ENCODE data around the gene FRMD1.

Gene FRMD1

DNA sequence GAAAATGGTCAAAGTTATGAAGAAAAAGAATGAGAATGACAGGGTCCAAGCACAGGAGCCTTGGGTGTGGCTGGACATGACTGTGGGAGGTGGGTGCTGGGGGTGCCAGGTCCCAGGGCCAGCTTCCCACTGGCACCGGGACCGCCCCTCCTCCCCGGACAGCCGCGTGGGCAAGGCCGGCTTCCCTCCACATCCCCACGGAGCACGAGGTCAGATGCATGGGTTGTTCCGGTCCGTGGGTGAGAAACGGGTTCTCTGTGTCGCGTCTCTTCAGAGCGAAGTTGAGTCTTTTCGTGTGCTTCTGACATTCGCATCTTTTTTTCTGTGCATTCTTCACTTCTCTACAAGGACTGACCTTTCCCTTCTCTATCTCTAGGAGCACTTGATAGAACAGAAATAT lies 51.5 kb downstream of the FRMD1 start:
- TF ChIP-seq, protein P1, sequence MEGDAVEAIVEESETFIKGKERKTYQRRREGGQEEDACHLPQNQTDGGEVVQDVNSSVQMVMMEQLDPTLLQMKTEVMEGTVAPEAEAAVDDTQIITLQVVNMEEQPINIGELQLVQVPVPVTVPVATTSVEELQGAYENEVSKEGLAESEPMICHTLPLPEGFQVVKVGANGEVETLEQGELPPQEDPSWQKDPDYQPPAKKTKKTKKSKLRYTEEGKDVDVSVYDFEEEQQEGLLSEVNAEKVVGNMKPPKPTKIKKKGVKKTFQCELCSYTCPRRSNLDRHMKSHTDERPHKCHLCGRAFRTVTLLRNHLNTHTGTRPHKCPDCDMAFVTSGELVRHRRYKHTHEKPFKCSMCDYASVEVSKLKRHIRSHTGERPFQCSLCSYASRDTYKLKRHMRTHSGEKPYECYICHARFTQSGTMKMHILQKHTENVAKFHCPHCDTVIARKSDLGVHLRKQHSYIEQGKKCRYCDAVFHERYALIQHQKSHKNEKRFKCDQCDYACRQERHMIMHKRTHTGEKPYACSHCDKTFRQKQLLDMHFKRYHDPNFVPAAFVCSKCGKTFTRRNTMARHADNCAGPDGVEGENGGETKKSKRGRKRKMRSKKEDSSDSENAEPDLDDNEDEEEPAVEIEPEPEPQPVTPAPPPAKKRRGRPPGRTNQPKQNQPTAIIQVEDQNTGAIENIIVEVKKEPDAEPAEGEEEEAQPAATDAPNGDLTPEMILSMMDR (IDR thresholded peaks at IDR 0.05; ENCODE audit: low read depth, low read length): no peak
- no peak overlapping the region for H3K4me3 ChIP-seq (ENCODE audit: low read depth, low read length)

DNA sequence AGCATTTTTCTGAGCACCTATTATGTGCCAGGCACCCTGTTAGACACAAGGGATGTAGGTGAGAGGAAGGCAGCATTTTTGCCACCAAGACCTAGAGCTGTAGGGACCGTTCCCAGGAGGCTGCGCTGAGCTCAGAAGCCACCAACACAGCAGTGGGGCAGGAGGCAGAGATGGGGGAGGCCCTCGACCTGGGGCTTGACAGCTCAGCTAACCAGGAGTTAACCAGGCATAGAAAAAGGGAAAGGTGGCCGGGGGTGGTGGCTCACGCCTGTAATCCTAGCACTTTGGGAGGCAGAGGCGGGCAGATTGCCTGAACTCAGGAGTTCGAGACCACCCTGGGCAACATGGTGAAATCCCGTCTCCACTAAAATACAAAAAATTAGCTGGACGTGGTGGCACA lies 52.1 kb downstream of the FRMD1 start:
- H3K4me3 ChIP-seq (ENCODE audit: low read depth, low read length): no peak overlapping the region
- TF ChIP-seq, protein P1 (IDR thresholded peaks at IDR 0.05; ENCODE audit: low read depth, low read length): no peak

DNA sequence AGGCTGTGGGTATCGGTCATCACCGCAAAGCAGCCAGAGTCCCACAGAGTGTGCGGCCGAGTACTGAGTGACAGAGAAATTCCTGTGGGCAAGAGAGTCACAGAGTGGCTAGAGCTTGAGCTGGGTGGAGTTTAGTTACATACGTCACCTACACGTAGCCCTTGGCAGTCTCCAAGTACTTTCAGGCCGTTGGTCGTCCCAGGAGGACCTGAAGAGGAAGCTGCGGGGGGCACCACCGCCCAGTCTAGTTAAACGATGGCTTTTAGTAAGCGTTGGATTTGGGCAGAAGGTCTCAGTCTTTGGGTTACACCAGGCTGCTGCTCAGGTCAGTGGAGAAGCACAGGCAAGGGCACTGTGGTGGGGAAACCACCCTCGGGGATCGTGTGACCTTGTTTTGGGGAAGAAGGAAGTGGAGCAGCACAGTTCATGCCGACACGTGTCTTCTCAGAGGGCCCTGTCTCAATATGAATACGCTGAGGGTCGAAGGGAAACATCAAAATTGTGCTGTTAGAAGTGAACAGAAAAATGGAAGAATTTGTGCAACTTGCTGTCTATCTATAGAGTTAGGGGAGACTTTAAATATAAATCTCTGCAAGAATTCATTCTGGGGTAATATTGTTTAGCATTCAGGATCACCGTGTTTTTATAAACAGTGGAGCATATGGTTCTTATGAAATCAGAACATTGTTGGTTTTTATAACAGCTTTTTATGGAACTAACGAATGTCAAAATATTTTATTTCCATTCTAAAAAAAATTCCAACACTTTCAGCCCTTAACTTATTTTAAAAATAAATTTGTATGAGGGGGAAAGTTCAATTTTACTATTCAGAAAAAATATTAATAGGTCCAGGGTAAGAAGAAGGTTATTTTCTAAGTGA lies 52.9 kb downstream of the FRMD1 start:
- no peak overlapping the region for H3K4me3 ChIP-seq (ENCODE audit: low read depth, low read length)
- TF ChIP-seq, protein P1 (IDR thresholded peaks at IDR 0.05; ENCODE audit: low read depth, low read length): no peak

DNA sequence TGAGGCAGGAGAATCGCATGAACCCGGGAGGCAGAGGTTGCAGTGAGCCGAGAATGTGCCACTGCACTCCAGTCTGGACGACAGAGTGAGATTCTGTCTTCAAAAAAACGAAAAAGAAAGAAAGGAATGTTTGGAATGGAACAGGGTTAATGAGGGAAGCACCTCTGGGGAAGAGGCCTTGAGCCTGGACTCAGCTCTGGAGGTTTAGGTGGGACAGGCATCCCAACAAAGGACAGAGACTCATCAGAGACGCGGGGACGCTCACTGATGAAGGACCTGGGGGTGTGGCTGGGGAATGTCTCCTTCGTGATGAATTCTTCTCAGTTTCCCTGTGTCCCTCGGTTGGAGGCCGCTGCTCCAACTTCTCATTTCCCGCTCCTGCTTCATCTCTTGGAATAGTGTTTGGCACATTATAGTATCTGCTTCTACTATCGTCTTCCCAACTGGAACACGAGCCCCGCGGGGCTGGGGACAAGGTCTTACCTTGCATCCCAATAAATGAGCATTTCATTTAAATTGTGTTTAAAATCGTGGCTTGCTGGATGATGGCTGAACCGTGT lies 54.0 kb downstream of the FRMD1 start:
- TF ChIP-seq, protein P1 (IDR thresholded peaks at IDR 0.05; ENCODE audit: low read depth, low read length): no peak
- H3K4me3 ChIP-seq (ENCODE audit: low read depth, low read length): no peak overlapping the region

DNA sequence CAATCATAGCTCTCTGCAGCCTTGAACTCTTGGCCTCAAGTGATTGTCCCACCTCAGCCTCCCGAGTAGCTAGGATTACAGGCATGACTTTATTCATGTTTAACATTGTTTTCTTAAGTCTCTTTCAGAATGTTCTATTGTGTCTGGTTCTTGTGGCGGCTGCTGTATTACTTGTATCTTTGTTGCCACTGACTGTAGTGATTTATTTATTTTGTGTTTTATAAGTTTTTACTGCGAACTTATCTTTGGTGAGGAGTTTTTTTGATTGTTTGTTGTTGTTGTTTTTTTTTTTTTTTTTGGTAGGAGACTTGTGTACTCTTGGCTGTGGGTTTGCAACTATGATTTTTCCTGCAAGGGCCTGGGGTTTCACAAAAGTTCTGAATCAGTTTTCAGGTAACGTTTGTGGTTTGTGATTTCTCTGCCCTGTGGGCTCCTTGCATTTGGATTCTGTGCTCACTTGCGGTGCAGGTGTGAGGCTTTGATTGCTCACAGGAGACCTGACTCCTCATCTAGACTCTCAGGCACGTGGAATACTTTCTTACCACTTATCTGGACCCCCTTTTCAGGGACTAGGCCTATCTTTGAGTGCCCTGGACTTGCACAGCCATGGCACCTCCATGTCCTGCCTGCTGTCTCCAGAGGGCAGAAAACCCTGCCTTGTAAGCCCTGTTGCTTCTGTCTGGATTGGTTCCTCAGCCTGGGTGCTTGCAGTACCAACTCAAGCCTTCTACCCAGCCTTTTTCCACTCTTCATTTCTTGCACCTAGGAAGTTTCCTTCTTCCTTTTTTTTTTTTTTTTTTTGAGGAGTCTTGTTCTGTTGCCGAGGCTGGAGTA lies 56.3 kb downstream of the FRMD1 start:
- TF ChIP-seq, protein P1 (IDR thresholded peaks at IDR 0.05; ENCODE audit: low read depth, low read length): no peak
- H3K4me3 ChIP-seq (ENCODE audit: low read depth, low read length): no peak overlapping the region

DNA sequence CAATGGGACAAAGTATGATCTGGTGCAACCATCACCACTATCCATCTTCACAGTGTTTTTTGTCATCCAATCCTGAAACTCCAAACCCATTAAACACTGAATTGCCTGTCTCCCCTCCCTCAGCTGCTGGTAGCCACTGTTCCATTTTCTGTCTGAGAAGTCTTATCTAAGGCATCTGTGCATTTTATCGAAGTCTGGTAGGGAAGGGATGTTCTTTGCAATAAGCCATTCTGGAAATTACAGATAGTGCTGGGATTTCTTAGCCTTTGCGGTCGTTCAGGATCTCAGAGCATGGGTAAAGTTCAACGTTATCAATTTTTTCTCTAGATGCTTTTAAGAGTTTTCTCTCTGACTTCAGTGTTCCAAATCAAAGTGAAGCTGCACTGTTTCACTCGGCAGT lies 57.4 kb downstream of the FRMD1 start:
- TF ChIP-seq, protein P1 (IDR thresholded peaks at IDR 0.05; ENCODE audit: low read depth, low read length): no peak
- no peak overlapping the region for H3K4me3 ChIP-seq (ENCODE audit: low read depth, low read length)
